HG02763 (cell line): ENCODE results near the gene CDS2.

ENCODE experiments used
- ATAC-seq: cut with Tn5 transposase; IDR thresholded peaks from one replicate; pipeline ENCODE4 v1.9.1; 2021; ENCODE audit warnings: mild to moderate bottlenecking, moderate library complexity; ENCODE audit not compliant: unreplicated experiment

CDS2 gene

DNA sequence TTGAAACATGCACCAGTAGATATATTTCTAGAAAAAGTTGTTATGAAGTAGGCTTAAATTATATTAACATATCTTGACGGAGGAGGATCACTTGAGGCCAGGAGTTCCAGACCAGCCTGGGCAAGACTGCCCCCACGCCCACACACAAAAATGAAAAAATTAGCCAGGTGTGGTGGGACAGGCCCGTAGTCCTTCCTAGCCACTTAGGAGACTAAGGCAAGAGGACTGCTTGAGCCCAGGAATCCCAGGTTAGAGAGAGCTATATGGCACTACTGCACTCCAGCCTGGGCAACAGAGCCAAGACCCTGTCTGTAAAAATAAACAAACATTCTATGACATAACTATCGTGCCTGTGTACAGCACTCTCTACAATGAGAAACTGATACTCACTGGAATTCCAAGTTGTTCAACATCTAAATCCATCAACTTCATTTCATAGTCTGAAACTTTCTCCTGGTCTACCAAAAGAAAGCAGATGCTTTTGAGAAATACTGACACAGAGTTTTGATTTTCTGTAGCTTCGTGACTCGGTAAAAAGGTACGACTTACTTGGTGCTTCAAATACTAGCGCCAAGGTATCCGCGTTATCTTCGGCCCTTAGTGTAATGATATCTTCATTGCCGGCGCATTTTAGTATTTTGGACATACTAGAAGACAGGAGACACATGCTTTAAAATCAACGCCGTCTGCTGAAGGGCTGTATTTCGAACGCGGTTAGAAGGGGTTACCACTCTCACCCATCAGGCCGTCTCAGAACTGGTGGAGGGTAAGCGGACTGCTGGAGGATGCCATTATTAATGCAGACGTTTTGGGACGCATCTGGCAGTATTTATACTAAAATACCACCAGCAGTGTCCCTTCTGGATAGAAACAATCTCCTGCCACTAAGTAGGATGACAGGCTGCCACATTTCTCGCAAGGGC is 8.3 kb upstream of the CDS2 start:
- ATAC-seq = no peak

DNA sequence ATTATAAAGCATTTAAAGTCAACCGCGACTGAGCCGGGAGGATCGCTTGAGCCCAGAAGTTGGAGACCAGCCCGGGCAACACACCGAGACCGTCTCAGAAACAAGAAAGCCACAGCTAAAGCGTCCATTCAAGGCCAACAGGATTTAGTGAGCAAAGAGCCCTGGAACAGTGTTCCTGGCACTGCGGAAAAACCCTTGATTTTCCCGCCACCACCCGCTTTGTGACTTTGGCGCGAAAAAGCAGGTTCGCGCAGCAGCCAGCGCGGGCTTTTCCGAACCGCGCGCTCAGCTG is 7.7 kb upstream of the CDS2 start:
- no peak for ATAC-seq

DNA sequence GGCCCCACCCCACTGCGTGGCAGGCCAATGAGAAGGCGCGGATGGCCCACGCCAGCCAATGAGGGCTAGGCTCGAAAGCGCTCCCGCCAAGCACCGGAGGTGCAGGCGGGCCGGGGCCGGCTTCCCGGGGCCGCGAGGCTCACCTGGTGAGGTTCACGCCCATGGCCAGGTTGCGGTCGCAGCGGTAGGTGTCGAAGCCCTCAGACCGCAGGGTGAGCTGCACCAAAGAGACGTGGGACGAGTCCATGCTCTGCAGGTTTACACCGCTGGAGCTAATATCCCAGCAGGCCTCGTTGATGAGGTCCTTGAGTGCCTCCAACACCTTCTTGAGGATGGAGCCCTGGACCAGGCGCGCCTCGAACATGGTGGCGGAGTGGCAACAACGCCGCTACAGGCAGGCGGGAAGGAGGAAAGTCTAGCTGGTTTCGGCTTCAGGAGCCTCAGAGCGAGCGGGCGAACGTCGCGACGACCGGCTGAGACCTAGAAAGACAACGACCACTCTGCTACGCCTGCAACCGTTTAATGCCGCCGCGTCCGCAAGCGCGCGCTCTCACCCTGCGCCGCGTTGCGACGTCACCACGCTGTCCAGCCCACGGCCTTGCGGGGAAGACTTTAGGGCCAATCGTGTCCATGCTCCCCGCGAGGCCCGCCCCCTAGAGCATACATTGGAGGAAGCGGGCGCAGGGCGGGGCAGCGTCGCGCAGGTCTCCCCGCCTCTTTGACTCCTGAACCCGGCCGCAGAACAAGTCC is 7.2 kb upstream of the CDS2 start, which contains the start of gene PCNA:
PCNA (minus strand) TSS at position 524 of the 750 bp plus-strand sequence; CDS start at position 364, 160 bp downstream.
- peak; percentile 91 for ATAC-seq

DNA sequence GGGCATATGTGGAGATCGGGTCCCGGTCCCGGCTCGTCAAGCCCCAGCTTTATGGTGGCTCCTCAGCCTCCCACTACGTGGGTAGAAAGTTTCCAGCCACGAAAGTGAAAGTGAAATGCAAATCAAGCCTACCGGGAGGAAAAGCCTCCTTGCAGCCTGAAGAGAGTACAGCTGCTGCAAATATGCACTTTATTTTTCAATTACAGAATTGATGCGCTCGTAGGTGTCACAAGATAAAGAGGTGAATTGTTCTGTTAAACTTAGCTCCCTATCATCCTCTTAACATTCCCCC is 6.7 kb upstream of the CDS2 start:
- no peak for ATAC-seq

DNA sequence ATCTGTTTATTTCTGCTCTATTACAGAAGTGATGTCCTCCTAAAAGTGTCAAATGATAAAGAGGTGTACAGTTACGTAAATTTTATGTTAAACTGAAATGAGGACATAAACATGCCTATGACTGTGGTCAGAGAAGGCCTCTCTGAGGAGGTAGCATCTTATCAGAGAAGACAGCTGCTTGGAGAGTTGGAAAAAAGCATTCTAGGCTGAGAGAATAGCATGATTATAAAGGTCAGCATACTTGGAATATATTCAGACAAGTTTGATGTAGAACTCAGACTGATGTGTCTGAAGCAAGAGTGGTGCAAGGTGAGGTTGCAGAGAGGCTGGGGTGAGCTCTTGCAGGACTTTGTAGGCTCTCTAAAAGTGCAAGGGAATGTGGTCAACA is 3.9 kb upstream of the CDS2 start:
- no peak for ATAC-seq

DNA sequence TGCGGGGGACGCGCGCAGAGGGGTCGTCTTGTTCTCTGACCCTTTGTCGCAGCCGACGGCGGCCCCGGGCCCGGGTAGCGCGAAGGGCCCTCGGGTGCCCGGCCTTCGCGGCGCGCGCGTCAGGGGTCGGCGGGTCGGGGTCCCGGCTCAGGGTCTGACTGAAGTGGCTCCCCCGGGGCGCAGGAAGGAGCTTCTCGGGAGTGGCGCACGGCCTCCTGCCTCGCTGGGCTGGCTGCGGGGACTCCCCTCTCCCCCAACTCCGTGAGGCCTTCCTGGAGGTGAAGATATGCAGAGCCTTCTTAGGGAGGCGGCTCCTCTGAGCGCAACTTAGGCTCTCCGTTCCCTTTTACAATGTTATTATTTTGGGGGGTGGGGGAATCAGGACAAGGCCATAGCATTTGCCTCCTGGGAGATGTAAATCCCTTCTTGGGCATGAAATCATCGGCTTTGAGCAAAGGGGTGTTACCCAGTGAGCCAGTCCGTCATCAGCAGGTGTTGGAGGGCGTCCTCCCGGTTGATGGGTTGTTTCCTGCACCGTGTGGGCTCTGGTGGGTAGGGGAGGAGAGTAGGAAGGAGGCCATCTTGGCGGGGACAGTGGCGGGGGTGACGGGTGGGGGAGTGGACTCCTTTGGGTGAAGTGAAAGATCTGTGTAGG is 523 bp downstream of the CDS2 start:
- ATAC-seq = peak; percentile 22

DNA sequence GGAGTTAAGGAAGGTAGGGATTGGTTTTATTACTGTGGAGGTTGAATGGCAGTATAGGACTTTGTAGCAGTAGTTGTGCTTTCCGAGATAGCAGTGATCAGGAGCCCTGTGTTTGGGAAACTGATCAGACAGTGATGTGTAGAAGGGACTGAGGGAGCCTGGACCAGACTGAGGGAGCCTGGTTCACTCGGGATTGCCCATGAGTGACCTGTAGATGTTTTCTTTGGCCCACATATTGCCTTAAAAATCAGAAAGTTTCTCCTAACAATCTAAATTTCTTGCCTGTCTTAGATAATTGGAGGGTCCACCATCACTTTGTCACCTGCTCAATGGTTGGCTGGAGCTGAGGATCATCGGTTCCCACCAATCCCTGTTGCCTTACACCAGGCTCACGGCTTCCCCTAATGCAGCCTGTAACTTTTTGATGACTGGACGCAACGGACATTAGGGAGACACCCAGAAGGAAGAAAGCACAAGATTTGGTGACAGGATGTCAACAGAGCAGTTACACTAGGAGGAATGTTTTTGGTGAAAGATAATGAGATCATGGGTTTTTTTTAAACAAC is 1.1 kb downstream of the CDS2 start:
- no peak for ATAC-seq

DNA sequence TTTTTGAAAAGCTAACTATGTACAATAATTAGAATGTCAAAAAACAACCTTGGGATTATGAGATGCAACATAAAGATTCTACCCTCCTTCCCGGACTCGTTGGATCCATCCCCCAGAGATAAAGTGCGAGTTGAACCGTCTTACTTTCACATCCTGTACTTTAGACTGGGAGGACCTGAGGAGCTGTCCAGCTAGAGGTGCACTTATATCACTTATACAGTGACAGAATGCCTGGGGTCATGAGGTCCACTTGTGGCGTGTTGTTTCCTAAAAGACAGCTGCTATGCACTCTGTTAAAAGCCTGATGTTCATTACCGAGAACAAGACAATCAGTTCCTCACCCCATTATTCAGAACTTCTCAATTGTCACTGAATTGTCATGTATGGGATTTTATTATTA is 2.1 kb downstream of the CDS2 start:
- no peak for ATAC-seq

DNA sequence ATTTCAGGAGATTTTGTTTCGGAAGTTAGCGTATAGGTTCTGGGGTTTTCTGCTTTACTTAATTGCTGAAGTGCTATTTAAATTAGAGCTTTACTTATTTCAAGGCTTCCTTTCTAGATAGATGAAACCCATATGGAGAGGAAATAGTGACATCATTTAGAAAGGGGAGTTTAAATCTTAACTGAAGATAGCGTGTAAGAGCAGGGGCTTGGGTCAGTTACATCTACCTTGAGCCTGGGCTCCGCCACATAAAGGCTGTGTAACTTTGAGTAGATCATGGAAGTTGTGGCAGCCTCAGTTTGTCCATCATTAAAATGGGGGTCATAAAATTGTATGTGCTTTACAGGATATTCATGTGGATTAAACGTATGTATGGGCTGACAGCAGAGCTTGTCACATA is 4.7 kb downstream of the CDS2 start:
- no peak for ATAC-seq

DNA sequence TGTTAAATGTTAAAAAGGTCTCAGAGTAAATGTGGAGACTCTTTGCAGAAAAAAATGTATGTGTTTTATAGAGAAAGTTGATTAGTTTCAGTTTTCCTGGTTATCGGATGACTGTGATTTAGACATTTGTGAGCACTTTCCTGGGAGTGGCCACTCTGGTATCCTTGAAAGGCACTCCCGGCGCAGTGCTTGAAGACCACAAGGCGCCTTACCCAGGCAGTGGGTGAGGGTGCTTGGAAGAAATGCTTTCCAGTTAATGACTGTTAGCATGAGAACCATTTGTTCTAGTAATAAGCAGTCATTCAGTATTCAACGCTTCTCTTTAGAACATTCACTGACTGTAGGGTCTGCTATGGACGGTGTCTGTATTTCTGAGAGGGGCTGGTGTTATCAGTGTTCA is 7.2 kb downstream of the CDS2 start:
- ATAC-seq = no peak

DNA sequence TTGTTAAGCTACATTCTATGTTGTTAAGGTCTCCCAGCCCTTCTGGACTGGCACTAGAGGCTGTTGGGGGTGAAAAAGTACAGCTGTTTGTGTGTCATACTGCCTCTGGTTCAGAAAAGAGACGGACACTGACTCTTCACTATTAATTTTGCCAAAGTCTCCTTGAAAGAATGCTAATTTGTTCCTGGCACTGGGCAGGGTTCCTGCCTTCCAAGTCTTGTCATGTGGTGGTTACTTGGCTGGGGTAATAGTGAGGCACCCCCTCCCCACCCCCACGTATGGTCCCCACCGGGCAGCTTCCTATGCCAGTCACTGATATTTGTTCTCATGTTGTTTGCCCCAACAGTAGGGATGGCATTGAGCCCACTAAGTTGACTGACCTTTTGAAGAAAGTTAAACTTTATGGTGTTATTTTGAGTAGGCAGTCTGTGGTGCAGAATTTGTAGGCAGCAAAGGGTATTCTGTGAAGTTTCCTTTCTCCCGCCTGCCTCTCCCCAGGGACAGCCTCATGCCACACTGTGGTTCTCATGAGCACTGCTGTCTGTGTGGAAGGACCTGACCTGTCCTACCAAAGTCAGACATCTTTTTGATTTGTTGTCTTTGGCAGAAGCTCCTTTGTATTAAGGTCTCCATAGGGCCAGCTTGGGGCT is 8.7 kb downstream of the CDS2 start:
- ATAC-seq = peak; percentile 45

DNA sequence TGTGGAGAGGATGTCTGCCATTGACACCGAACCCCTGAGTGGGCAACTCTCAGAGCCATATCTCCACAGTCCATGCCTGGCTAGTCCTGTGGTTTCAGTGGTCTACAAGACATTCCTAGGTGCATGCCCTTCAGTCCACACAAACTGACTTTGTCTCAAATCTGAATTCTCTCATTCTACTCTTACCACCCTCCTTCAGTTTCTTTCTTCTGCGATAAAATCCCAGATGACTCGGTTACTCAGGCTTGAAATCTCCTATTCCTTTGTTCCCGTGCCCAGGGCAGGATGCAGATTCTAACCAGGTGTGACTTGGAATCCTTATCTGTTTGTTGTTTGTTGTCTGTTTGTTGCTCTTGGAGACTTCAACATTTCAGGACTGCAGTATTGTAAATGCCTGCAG is 9.3 kb downstream of the CDS2 start:
- ATAC-seq = peak; percentile 20

DNA sequence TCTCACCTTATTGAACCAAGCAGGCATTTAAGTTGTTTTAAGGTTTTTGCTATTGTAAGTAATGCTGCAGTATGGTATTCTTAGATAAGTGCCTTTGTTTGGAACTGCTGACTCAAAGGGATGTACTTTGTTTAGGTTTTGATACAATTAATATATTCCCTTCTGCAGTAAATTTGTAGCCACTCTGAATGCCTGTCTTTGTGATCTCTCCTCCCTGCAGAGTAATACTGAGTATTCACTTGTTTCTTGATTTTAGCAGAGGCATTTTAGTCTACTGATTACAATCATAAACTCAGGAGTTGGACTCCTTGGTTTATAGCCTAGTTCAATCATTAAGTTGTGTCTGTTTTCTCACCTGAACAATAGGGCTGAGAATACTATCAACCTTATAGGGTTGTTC is 13.4 kb downstream of the CDS2 start:
- no peak for ATAC-seq

DNA sequence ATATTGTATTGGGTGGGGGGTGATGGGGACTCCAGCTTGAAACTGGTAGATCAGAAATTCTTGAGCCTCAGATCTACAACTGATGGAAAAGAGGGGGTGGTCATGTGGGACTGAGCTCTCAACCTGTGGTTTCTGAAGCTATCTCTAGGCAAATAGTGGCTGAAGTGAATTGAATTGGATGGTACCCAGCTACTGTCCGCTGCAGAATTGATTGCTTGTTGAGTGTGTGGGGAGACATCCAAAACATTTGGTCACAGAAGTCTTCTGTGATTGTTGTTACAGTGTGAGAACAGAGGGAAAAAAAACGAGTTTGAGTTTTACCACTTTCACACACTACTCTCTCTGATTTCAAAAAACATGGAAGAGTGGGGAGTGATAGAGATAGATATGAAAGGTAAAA is 14.8 kb downstream of the CDS2 start:
- no peak for ATAC-seq

DNA sequence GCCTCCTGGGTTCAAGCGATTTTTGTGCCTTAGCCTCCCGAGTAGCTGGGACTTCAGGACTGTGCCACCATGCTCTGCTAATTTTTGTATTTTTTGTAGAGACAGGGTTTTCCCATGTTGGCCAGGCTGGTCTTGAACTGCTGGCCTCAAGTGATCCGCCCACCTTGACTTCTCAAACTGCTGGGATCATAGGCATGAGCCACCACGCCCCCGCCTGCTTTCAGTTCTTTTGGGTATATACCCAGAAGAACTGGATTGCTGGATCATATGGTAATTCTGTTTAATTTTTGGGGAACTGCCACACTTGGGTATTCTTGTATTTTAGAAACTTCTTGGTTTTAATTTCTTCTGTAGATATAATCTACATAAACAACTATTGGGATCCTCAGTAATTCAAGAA is 17.0 kb downstream of the CDS2 start:
- no peak for ATAC-seq

DNA sequence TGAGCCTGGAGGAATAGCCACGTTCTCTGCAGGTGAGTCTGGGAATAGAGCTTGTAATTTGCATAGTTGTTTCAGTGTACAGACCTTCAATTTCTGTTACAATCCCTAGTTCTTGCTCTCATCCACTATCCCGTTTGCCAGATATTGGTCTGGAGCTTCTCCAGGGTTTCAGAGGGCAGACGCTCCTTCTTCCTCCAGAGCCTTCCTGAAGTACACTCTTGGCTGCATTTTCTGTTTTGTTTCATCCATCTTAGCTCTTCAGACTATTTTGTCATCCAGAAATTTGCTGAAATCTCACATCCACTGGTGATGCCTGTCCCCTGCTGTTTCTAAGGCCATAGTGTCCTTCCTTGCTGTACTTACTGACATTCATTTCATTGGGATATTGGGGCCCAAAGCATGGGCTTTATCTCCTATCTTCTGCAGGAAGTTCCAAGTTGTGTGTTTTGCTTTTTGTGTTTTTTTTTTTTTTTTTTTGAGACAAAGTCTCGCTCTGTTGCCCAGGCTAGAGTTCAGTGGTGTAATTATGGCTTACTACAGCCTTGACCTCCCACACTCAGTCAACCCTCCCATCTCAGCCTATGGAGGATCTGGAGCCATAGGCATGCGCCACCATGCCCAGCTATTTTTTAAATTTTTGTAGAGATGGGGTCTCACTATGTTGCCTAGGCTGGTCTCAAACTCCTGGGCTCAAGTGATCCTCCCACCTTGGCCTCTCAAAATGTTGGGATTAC is 18.7 kb downstream of the CDS2 start:
- ATAC-seq = peak; percentile 46

DNA sequence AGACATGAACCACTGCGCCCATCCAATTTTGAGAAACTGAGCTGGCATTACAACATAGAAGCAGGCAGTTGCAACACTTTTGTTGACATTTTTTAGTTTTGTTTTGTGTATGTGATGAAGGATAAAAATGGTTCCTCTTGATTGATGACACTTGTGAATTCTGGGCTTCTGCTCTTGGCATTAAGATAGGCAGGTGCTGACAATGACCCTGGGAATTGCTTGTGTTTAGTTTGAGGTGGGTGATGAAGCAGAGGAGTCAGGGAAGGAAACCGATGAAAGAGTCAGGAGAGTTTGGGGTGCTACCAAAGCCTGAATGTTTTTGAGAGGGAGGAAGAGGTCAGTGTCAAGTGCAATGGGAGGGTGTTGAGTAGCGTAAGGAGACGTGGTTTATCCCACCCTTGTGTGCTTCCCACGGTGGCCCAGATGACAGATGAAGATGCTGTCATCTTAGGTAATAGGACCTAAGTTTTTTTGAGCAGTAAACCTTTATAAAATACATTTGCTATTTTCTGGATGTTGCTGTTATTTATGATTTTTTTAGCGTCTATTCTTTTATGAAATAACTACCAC is 19.4 kb downstream of the CDS2 start:
- ATAC-seq = no peak

DNA sequence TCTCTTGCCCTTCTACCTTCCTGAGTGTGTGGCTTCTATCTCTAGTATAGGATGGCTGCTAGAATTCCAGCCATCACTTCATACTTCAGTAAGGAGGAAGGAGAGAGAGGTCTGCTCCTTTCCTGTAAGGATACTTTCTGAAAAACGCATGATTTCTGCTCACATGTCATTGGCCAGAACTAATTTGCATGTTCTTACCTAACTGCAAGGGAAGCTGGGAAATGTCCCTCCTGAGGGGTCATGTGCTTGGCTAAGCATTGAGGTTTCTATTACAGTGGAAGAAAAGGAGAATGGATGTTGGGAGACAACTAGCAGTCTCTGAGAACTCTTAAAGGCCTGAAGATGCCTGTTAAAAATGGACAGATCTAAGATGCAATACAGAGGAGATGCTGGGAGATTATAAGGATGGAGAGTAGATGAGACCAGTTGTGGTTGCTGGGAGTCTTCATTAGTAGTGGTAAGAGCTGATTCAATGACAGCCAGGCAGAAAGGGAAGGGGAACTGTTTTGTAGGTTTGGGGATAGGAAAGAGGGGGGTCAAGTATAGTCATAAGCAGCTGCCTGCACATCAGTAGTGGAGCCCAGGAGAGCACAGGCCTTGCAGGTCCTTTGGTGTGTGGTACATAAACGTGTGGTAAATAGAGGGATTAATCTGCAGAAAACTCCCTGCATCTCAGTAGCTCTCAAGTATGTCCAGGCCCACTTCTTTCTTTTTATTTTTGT is 20.2 kb downstream of the CDS2 start:
- no peak for ATAC-seq

DNA sequence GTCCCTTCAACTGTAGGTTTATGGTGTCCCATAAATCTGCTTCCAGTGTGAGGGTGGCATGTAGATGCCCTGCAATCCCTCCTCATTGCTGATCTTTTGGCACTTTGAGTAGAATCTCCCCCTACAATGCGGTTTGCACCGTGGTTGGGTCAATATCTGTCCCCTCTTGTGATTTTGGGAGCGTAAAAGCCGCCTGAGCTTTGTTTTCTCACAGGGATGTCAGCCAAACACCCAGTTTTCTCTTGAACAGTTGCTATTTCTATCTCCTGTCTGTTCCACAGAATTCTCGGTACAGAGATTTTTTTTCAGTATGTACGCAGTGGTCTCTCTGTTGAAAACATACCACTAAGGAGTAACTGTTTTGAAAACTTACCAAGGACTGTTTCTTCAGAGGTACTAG is 21.8 kb downstream of the CDS2 start:
- no peak for ATAC-seq

DNA sequence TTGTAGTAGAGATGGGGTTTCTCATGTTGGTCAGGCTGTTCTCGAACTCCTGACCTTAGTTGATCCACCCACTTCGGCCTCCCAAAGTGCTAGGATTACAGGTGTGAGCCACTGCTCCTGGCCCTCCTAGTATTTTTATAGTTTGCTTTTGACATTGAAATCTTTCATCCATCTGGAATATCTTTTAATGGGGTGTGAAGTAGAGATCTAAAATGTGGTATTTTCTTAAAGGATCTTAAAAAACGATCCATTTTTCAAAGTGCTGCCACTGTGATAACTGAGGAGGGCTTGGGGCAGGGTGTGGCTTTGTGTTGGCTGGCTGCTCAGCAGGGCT is 23.1 kb downstream of the CDS2 start:
- ATAC-seq = no peak
